Cardiac fibroblast (primary cell): ENCODE results near the gene GAPDHS.

ENCODE experiments used
- DNase-seq, 2 donors: peaks; one replicate each; pipeline versions ENCODE4 v3.0.0 to v3.0.0-alpha.2; 2010; ENCODE audit warnings: low read depth in 2 of 2
- H3K4me3 ChIP-seq, 2 donors: replicated peaks in 1 of 2; 1 replicate in 1 of 2; 2 replicates in 1 of 2; pipeline ENCODE4 v1.5.1; 2011; ENCODE audit warnings: low read depth in 2 of 2, low read length in 2 of 2, mild to moderate bottlenecking in 2 of 2, moderate library complexity in 1 of 2
- CTCF ChIP-seq: IDR thresholded peaks from one replicate; pipeline ENCODE4 v1.5.1; 2011; ENCODE audit warnings: low read depth, mild to moderate bottlenecking, low read length, inconsistent platforms

GAPDHS gene

GRCh38 chr19:35533201-35533821 is at the start of gene GAPDHS:
TSS of gene GAPDHS (plus strand) at chr19:35533456. CDS start at chr19:35533528, 72 bp downstream.
- no peak within 1 kb of the TSS for H3K4me3 ChIP-seq
- no peak for TF ChIP-seq CTCF
- no peak for DNase-seq

- H3K4me3 ChIP-seq: no peak overlapping the region
- peak in 1 of 2 donors; percentile 9 for DNase-seq
- no peak for TF ChIP-seq CTCF
Measured at GRCh38 chr19:35484252-35485036, 48.8 kb upstream of the GAPDHS start.

GRCh38 chr19:35486268-35486708 is 47.0 kb upstream of the GAPDHS start:
- H3K4me3 ChIP-seq: no peak overlapping the region
- DNase-seq: no peak
- no peak for TF ChIP-seq CTCF

- TF ChIP-seq CTCF: no peak
- H3K4me3 ChIP-seq: no peak overlapping the region
- DNase-seq: no peak
Measured at GRCh38 chr19:35487656-35488182, 45.5 kb upstream of the GAPDHS start.

- no peak for TF ChIP-seq CTCF
- no peak for DNase-seq
- H3K4me3 ChIP-seq: no peak overlapping the region
Measured at GRCh38 chr19:35488677-35489076, 44.6 kb upstream of the GAPDHS start.

GRCh38 chr19:35490364-35490763 is 42.9 kb upstream of the GAPDHS start, which contains the start of gene KRTDAP:
TSS of gene KRTDAP (minus strand) at chr19:35490464. CDS start at chr19:35490442, 22 bp downstream.
- DNase-seq: no peak
- no peak for TF ChIP-seq CTCF
- no peak within 1 kb of the TSS for H3K4me3 ChIP-seq
